ENCODE measurements around the gene ARPC2.

Gene ARPC2

DNA sequence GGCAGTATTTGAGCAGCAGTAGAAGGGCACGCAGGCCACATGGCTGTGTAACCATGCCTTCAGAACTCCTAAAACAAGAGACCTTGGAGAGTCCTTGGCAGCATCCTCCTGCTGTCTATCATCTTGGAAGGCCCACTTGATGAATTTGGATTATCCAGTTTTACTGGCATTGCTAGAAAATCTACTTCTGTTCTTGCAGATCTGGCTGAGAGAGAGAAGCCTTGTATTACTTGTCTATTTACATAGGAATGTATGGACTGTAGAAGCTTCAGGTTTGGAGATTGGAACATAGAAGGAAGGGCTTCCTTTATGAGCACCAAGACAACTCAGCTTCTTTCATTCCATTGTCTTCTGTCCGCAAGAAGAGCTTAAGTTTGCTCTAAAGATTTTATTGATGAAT is 27.7 kb downstream of the ARPC2 start:
- DNase-seq (ENCODE audit: low read depth), result no peak
- H3K4me3 ChIP-seq (ENCODE audit: control insufficient read depth, low read depth, low read length), result no peak overlapping the region
- TF ChIP-seq, protein P1, sequence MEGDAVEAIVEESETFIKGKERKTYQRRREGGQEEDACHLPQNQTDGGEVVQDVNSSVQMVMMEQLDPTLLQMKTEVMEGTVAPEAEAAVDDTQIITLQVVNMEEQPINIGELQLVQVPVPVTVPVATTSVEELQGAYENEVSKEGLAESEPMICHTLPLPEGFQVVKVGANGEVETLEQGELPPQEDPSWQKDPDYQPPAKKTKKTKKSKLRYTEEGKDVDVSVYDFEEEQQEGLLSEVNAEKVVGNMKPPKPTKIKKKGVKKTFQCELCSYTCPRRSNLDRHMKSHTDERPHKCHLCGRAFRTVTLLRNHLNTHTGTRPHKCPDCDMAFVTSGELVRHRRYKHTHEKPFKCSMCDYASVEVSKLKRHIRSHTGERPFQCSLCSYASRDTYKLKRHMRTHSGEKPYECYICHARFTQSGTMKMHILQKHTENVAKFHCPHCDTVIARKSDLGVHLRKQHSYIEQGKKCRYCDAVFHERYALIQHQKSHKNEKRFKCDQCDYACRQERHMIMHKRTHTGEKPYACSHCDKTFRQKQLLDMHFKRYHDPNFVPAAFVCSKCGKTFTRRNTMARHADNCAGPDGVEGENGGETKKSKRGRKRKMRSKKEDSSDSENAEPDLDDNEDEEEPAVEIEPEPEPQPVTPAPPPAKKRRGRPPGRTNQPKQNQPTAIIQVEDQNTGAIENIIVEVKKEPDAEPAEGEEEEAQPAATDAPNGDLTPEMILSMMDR (IDR thresholded peaks at IDR 0.05; ENCODE audit: control insufficient read depth, insufficient read depth, low read depth, low read length, missing control alignments), result no peak

DNA sequence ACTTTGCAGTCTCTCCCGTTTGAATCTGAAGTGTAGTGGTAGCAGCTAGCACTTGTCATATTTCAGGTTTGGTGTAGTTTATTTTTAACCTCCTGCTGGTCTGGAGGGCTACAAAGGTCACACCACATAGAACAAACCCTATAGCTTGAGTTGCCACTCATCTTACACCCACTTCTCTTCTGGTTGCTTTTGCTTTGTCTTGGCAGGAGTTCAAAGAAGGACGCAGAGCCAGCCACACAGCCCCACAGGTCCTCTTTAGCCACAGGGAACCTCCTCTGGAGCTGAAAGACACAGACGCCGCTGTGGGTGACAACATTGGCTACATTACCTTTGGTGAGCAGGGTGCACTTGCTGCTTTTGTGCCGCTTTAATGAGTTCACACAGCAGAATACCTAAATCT is 28.2 kb downstream of the ARPC2 start:
- TF ChIP-seq, protein P1 (IDR thresholded peaks at IDR 0.05; ENCODE audit: control insufficient read depth, insufficient read depth, low read depth, low read length, missing control alignments), result no peak
- DNase-seq (ENCODE audit: low read depth), result no peak
- no peak overlapping the region for H3K4me3 ChIP-seq (ENCODE audit: control insufficient read depth, low read depth, low read length)

DNA sequence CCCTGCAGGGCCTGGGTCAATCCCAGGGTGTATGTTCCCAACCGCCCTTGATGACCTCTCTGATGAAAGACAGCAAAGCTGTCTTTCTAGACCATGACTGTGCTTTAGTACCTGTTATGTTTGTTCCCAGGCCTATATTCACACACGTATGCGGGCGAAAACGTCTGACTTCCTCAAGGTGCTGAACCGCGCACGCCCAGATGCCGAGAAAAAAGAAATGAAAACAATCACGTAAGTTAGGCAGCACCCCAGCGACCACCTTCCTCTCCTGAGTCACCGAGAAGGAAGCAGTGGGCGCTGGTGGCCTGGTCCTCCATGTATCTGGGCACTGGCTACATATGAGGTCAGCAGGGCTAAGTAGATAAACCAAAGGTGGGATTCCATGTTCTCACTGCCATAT is 32.7 kb downstream of the ARPC2 start:
- H3K4me3 ChIP-seq (ENCODE audit: control insufficient read depth, low read depth, low read length), result no peak overlapping the region
- DNase-seq (ENCODE audit: low read depth), result no peak
- TF ChIP-seq, protein P1 (IDR thresholded peaks at IDR 0.05; ENCODE audit: control insufficient read depth, insufficient read depth, low read depth, low read length, missing control alignments), result no peak

DNA sequence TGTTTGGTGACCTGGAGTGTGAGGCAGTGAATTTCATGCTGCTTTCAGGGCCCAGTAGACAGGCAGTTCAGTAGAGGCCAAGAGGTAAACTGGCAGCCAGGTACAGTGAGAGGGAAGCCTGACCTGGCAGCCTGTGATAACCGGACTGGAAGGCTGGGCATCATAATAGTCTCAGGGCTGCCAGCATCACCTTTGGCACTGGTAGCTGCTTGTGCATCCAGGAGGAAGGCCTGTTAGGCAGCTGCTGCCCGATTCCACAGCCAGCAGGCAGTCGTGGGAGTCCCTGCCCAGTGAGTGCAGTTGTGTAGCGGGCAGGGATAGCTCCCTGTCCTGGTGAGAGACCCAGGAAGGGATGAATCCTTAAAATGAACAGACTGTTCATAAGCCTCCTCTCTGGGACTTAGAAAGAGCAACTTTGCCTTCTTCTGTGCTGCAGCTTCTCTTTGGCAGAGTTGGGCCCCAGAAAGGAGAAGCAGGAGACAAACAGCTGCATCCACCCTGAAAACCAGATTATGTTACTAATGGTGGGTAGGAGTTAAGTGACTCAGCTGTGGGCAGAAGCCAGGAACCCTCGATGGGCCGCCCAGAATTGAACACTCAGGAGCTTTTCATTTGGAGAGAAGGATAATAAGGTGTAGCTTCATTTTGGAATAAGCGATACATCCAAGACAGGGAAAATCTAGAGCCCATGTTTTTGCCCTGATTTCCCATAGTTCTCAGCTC is 35.7 kb downstream of the ARPC2 start:
- H3K4me3 ChIP-seq (ENCODE audit: control insufficient read depth, low read depth, low read length), result no peak overlapping the region
- no peak for DNase-seq (ENCODE audit: low read depth)
- TF ChIP-seq, protein P1 (IDR thresholded peaks at IDR 0.05; ENCODE audit: control insufficient read depth, insufficient read depth, low read depth, low read length, missing control alignments), result no peak

DNA sequence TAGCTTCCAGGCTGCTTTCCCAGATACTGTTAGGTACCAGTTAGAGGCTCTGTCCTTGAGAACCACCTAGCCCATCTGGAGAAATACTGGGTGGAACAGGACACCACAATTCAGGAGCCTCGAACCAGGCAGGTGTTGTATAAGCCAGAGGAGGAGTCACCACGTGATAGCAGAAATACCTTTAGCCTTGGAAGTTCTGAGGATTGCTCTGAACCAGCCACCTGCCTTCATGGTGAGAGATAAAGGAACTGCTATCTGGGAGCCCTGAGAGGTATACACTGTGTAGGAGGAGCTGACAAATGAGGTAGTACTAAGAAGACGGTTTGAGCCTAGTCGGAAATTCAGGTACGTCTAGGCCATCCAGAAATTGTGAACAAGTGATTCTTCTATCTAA is 36.2 kb downstream of the ARPC2 start:
- DNase-seq (ENCODE audit: low read depth), result no peak
- TF ChIP-seq, protein P1 (IDR thresholded peaks at IDR 0.05; ENCODE audit: control insufficient read depth, insufficient read depth, low read depth, low read length, missing control alignments), result no peak
- no peak overlapping the region for H3K4me3 ChIP-seq (ENCODE audit: control insufficient read depth, low read depth, low read length)

DNA sequence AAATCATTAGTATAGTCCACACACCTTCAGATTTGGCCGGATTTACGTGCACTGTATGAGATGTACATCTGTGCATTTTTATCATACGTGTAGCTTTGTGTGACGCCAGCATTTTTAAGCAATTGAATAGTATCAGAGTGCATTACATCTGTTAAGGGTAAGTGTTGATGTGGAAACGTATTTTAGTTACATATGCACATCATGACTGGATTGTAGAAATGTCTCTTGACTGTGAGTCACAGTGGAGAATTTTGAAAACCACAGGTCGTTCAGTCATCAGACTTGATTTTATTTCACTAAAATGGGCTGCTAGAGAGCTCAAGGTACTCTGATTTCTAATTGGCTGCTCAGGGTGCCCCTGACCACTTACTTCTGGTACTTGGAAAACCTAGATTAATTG is 38.5 kb downstream of the ARPC2 start:
- H3K4me3 ChIP-seq (ENCODE audit: control insufficient read depth, low read depth, low read length), result no peak overlapping the region
- DNase-seq (ENCODE audit: low read depth), result peak; percentile 44
- TF ChIP-seq, protein P1 (IDR thresholded peaks at IDR 0.05; ENCODE audit: control insufficient read depth, insufficient read depth, low read depth, low read length, missing control alignments), result no peak

Measured in AG09309 (cell line).